Endodermal cell (in vitro differentiated cells): ENCODE results near the gene MLST8. TPM values are rescaled to one million over a fixed set of nuclear protein-coding genes. Genes with fewer than 3 reads are reported as not detected.

Experiments used
- DNase-seq: peaks from one replicate; pipeline ENCODE4 v3.0.0-alpha.2; 2017
- H3K27ac ChIP-seq: 2 replicates; pipeline ENCODE4 v1.5.1; 2013; ENCODE audit warnings: mild to moderate bottlenecking, low read depth, low read length, moderate library complexity
- H3K27me3 ChIP-seq: 2 replicates; pipeline ENCODE4 v1.6.1; 2013; ENCODE audit warnings: mild to moderate bottlenecking, low read length, moderate library complexity; ENCODE audit not compliant: insufficient read depth, control insufficient read depth, poor library complexity, severe bottlenecking
- H3K36me3 ChIP-seq: 2 replicates; pipeline ENCODE4 v1.7.0; 2013; ENCODE audit warnings: mild to moderate bottlenecking, low read length, moderate library complexity; ENCODE audit not compliant: control insufficient read depth, insufficient read depth
- H3K4me1 ChIP-seq: one replicate; pipeline ENCODE4 v1.7.0; 2013; ENCODE audit warnings: low read length; ENCODE audit not compliant: control insufficient read depth, insufficient read depth
- H3K4me3 ChIP-seq: 2 replicates; pipeline ENCODE4 v1.5.1; 2013; ENCODE audit warnings: mild to moderate bottlenecking, low read length, moderate library complexity
- H3K9ac ChIP-seq: 2 replicates; pipeline ENCODE4 v1.6.1; 2013; ENCODE audit warnings: mild to moderate bottlenecking, low read length, moderate library complexity; ENCODE audit not compliant: poor library complexity, severe bottlenecking; ENCODE audit errors: extremely low read depth
- H3K9me3 ChIP-seq: 2 replicates; pipeline ENCODE4 v1.6.1; 2013; ENCODE audit warnings: mild to moderate bottlenecking, low read length, moderate library complexity; ENCODE audit not compliant: control insufficient read depth
- H3K27ac Mint-ChIP-seq: 2 replicates; pipeline ENCODE4 v1.8.0; 2020; ENCODE audit warnings: mixed read lengths
- H3K27me3 Mint-ChIP-seq: 2 replicates; pipeline ENCODE4 v1.8.0; 2021; ENCODE audit warnings: mild to moderate bottlenecking, mixed read lengths; ENCODE audit not compliant: insufficient read depth
- H3K36me3 Mint-ChIP-seq: 2 replicates; pipeline ENCODE4 v1.8.0; 2020; ENCODE audit warnings: low read depth, mixed read lengths
- H3K4me1 Mint-ChIP-seq: 2 replicates; pipeline ENCODE4 v1.8.0; 2020; ENCODE audit warnings: mixed read lengths
- H3K4me3 Mint-ChIP-seq: 2 replicates; pipeline ENCODE4 v1.8.0; 2020; ENCODE audit warnings: mild to moderate bottlenecking, moderate library complexity, mixed read lengths
- H3K9me3 Mint-ChIP-seq: 2 replicates; pipeline ENCODE4 v1.8.0; 2020; ENCODE audit warnings: mild to moderate bottlenecking, mixed read lengths
- WGBS, 2 experiments: methylation state at CpG; one replicate each; pipeline versions ENCODE4 v1.1.5 to v1.1.7; 2013; ENCODE audit warnings: missing lambda C conversion rate in 2 of 2, mixed read lengths in 1 of 2; ENCODE audit not compliant: insufficient coverage in 1 of 2, insufficient read length in 1 of 2; 5-methylcytosine and 5-hydroxymethylcytosine counted together
- total RNA-seq, 2 donors: library from RNA; stranded (reverse); fragmentation: NEBNext Ultra II Directional in 1 of 2; extraction: Animal tissue kit (Norgen Biotek cat#: 25700) in 1 of 2; gene quantifications; 2 replicates in 1 of 2; 3 replicates in 1 of 2; pipeline ENCODE4 v1.2.1, GENCODE V29; 2021
- TF ChIP-seq, protein P1 (sequence below): fragments of 200-600 bp; sonication (generic); conservative IDR thresholded peaks from 2 replicates; pipeline ENCODE4 v1.5.0; 2021; ENCODE audit warnings: antibody characterized with exemption, mild to moderate bottlenecking

The MLST8 gene
- total RNA-seq, 2 donors from 2014 or later, result 60.3 to 70.8 TPM

DNA sequence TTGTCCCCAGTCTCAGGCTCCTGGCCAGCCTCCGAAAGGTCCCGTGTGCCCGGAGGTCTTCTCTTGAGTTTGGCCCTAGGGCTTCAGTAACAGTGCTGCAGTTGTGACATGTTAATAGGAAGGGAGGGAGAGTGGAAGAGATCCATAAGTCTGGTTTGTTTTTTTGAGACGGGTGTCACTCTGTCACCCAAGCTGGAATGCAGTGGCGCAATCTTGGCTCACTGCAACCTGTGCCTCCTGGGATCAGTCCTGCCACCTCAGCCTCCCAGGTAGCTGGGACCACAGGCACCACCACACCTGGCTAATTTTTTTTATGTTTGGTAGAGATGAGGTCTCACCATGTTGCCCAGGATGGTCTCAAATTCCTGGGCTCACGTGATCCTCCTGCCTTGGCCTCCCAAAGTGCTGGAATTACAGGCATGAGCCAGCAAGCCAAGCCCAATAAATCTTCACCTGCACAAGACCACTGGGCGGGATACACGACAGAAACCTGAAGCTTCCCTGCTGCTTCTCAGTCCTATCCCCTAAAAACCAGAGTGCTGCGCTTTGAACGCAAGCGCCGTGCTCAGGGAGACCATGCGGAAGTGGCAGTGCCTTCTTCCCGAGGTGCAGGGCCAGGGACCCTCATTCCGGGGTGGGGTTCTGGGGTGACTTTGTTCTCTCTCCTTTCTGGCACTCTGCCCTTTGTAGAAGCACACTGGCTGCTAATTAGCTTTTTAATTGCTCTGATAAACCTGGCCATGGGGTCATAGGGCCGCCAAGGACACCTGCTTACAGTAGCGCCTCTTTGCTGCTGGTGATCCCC is 38.8 kb upstream of the MLST8 start:
- H3K9me3 Mint-ChIP-seq, result no peaks in the 10 kb centered on the region
- no peak for DNase-seq
- H3K9me3 ChIP-seq, result no peaks in the 10 kb centered on the region
- peaks cover 10% of the 10 kb centered on the region for H3K36me3 ChIP-seq
- no peaks in the 10 kb centered on the region for H3K27me3 Mint-ChIP-seq
- H3K9ac ChIP-seq, result no peak overlapping the region
- WGBS, 2 experiments, result 95 to 98% methylated on average over 12 to 17 of the region's 17 CpGs
- H3K27me3 ChIP-seq, result no peaks in the 10 kb centered on the region
- H3K4me1 Mint-ChIP-seq, result no peaks in the 10 kb centered on the region
- peaks cover 20% of the 10 kb centered on the region for H3K36me3 Mint-ChIP-seq
- TF ChIP-seq, protein P1, sequence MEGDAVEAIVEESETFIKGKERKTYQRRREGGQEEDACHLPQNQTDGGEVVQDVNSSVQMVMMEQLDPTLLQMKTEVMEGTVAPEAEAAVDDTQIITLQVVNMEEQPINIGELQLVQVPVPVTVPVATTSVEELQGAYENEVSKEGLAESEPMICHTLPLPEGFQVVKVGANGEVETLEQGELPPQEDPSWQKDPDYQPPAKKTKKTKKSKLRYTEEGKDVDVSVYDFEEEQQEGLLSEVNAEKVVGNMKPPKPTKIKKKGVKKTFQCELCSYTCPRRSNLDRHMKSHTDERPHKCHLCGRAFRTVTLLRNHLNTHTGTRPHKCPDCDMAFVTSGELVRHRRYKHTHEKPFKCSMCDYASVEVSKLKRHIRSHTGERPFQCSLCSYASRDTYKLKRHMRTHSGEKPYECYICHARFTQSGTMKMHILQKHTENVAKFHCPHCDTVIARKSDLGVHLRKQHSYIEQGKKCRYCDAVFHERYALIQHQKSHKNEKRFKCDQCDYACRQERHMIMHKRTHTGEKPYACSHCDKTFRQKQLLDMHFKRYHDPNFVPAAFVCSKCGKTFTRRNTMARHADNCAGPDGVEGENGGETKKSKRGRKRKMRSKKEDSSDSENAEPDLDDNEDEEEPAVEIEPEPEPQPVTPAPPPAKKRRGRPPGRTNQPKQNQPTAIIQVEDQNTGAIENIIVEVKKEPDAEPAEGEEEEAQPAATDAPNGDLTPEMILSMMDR, result no peak
- no peaks in the 10 kb centered on the region for H3K4me1 ChIP-seq
- no peak overlapping the region for H3K27ac ChIP-seq
- H3K4me3 ChIP-seq, result no peak overlapping the region
- peak overlapping the region; percentile 58 for H3K27ac Mint-ChIP-seq
- H3K4me3 Mint-ChIP-seq, result no peak overlapping the region

DNA sequence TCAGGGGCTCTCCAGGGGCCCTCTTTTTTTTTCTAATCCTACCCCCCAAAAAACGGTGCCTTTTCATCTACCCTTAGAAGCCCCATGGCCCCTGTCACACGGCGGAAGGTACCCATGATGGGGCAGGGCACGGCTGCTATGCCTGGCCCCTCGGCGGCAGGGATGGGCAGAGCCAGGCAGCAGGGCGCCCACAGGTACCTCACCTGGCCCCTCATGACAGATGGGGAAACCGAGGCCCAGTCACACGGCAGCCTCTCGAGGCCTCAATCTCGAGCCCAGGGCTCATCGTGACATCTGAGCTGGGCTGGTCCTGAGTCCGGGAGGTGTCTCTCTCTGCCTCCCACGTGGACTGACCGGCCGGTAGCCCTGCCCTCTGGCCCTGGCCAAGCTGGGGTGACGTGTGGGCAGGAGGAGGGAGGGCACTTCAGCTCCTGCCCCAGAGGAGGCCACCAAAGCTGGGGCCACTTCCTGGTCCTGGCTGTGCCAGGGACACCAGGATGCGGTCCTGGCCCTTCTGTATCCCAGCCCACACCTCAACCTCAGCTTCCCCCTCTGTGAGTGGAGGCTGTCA is 38.1 kb upstream of the MLST8 start:
- Mint-ChIP-seq H3K9me3 (no peaks in the 10 kb centered on the region), H3K36me3 (peaks cover 24% of the 10 kb centered on the region), H3K4me3 (no peak overlapping the region), H3K27me3 (no peaks in the 10 kb centered on the region), H3K27ac (no peak overlapping the region), H3K4me1 (no peaks in the 10 kb centered on the region)
- TF ChIP-seq, protein P1, result no peak
- Histone ChIP-seq H3K4me3 (no peak overlapping the region), H3K9me3 (no peaks in the 10 kb centered on the region), H3K27ac (no peak overlapping the region), H3K4me1 (no peaks in the 10 kb centered on the region), H3K27me3 (no peaks in the 10 kb centered on the region), H3K9ac (no peak overlapping the region), H3K36me3 (peaks cover 14% of the 10 kb centered on the region)
- WGBS, 2 experiments, result 93 to 99% methylated on average over 12 to 18 of the region's 18 CpGs
- DNase-seq, result no peak

DNA sequence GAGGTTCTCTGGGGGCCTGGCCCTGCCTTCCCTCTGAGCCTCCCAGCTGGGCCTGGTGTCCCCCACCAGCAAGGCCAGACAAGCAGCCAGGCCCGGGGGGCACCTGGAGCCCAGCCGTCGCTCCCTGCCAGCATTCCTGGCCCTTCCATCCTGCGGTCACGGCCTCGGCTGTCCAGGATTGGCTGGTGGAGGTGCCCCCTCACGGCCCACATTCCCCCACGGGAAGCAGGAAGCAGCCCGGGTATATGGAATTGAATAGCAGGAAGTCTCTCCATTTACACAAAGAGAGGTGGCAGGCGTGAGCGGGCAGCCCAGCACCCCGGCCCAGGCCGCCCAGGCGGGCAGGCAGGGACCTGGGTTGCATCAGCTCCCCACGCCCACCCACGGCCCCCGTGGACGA is 35.2 kb upstream of the MLST8 start:
- H3K4me3 Mint-ChIP-seq, result no peak overlapping the region
- H3K36me3 ChIP-seq, result peaks cover 19% of the 10 kb centered on the region
- TF ChIP-seq, protein P1, result no peak

More for the DNA sequence above, 35.2 kb upstream of the MLST8 start:
- no peaks in the 10 kb centered on the region for H3K4me1 Mint-ChIP-seq
- WGBS, 2 experiments, result 95 to 99% methylated on average over 12 to 18 of the region's 18 CpGs
- no peak overlapping the region for H3K27ac ChIP-seq
- no peak for DNase-seq
- no peak overlapping the region for H3K27ac Mint-ChIP-seq
- H3K9ac ChIP-seq, result no peak overlapping the region
- no peaks in the 10 kb centered on the region for H3K9me3 ChIP-seq
- no peaks in the 10 kb centered on the region for H3K9me3 Mint-ChIP-seq
- no peaks in the 10 kb centered on the region for H3K27me3 ChIP-seq
- H3K36me3 Mint-ChIP-seq, result peaks cover 36% of the 10 kb centered on the region
- H3K4me1 ChIP-seq, result no peaks in the 10 kb centered on the region
- H3K27me3 Mint-ChIP-seq, result no peaks in the 10 kb centered on the region
- H3K4me3 ChIP-seq, result no peak overlapping the region
